Bronchial epithelial cell (primary cell): ENCODE data around the gene ARHGAP15. TPM values are rescaled to one million over a fixed set of nuclear protein-coding genes. Genes with fewer than 3 reads are reported as not detected.
A peak's percentile ranks its signal among the peaks of the same experiment; 100 is the strongest.

Experiments
- DNase-seq: peaks from one replicate; pipeline ENCODE4 v3.0.0-alpha.2; 2010; ENCODE audit warnings: low read depth
- FAIRE-seq: peaks from 2 replicates; lab custom pipeline; 2011; peaks lifted over from hg19 to GRCh38; lab: Jason Lieb, UNC
- H3K27me3 ChIP-seq: 2 replicates; pipeline ENCODE4 v1.5.1; 2011; ENCODE audit warnings: low read length; ENCODE audit not compliant: control insufficient read depth, insufficient read depth
- H3K36me3 ChIP-seq: 2 replicates; pipeline ENCODE4 v1.5.1; 2011; ENCODE audit warnings: low read length; ENCODE audit not compliant: control insufficient read depth, insufficient read depth
- H3K4me3 ChIP-seq: 2 replicates; pipeline ENCODE4 v1.5.1; 2011; ENCODE audit warnings: mild to moderate bottlenecking, low read depth, low read length, control low read depth
- CTCF ChIP-seq: IDR thresholded peaks from 2 replicates; pipeline ENCODE4 v1.5.1; 2011; ENCODE audit warnings: mild to moderate bottlenecking, moderate library complexity, low read length, control low read depth, inconsistent platforms; ENCODE audit not compliant: insufficient read depth, severe bottlenecking
- total RNA-seq: library from RNA; depleted of rRNA; stranded (reverse); fragments of >200 nt; gene quantifications from 2 replicates; pipeline ENCODE4 v1.2.1, GENCODE V29; 2014

Gene ARHGAP15
- total RNA-seq, 1 donor from 2014 or later: not detected

GRCh38 chr2:143399631-143400069 is 270.4 kb downstream of the ARHGAP15 start:
- Histone ChIP-seq H3K36me3 (no peaks in the 10 kb centered on the region), H3K27me3 (no peaks in the 10 kb centered on the region), H3K4me3 (no peak overlapping the region)
- FAIRE-seq (no peak), DNase-seq (peak; percentile 71)
- no peak for TF ChIP-seq CTCF

GRCh38 chr2:143401861-143402260 is 272.6 kb downstream of the ARHGAP15 start:
- H3K4me3 ChIP-seq: no peak overlapping the region
- H3K27me3 ChIP-seq: no peaks in the 10 kb centered on the region
- FAIRE-seq (no peak), DNase-seq (no peak)
- no peak for TF ChIP-seq CTCF
- no peaks in the 10 kb centered on the region for H3K36me3 ChIP-seq

GRCh38 chr2:143402451-143402850 is 273.2 kb downstream of the ARHGAP15 start:
- no peak for TF ChIP-seq CTCF
- Histone ChIP-seq H3K36me3 (no peaks in the 10 kb centered on the region), H3K4me3 (no peak overlapping the region), H3K27me3 (no peaks in the 10 kb centered on the region)
- no peak for DNase-seq
- FAIRE-seq: no peak

- FAIRE-seq: no peak
- H3K36me3 ChIP-seq: no peaks in the 10 kb centered on the region
- no peak for DNase-seq
- H3K27me3 ChIP-seq: no peaks in the 10 kb centered on the region
- no peak for TF ChIP-seq CTCF
- H3K4me3 ChIP-seq: no peak overlapping the region
Measured at GRCh38 chr2:143410082-143410897, 281.1 kb downstream of the ARHGAP15 start.

- DNase-seq: no peak
- Histone ChIP-seq H3K27me3 (no peaks in the 10 kb centered on the region), H3K36me3 (no peaks in the 10 kb centered on the region), H3K4me3 (no peak overlapping the region)
- TF ChIP-seq CTCF: no peak
- FAIRE-seq: no peak
Measured at GRCh38 chr2:143415571-143415970, 286.4 kb downstream of the ARHGAP15 start.
